Vagina (tissue), 2 donors: ENCODE measurements around the gene GUSB.

Experiments used
- CTCF ChIP-seq, 3 experiments: fragments of 450-650 bp in 2 of 3; fragments of 200-600 bp in 1 of 3; sonication (generic) in 1 of 3; IDR thresholded peaks; one replicate each; pipeline ENCODE4 v1.5.1; 2017 to 2019; ENCODE audit warnings: antibody characterized with exemption in 3 of 3, mild to moderate bottlenecking in 2 of 3, moderate library complexity in 2 of 3
- POLR2A ChIP-seq, 2 donors: fragments of 450-650 bp; IDR thresholded peaks; one replicate each; pipeline ENCODE4 v1.6.1; 2017; ENCODE audit warnings: antibody characterized with exemption in 2 of 2, mild to moderate bottlenecking in 2 of 2, moderate library complexity in 2 of 2
- POLR2AphosphoS5 ChIP-seq, 2 donors: sonication (generic); formaldehyde crosslinking; IDR thresholded peaks; one replicate each; pipeline ENCODE4 v1.9.0; 2017; ENCODE audit warnings: antibody characterized with exemption in 2 of 2, mild to moderate bottlenecking in 2 of 2, low read depth in 1 of 2; ENCODE audit not compliant: insufficient read depth in 1 of 2

- TF ChIP-seq POLR2AphosphoS5 (IDR thresholded peaks at IDR 0.05; ENCODE audit: insufficient read depth in 1 of 2, low read depth in 1 of 2) (no peak), CTCF (IDR thresholded peaks at IDR 0.05) (no peak), POLR2A (IDR thresholded peaks at IDR 0.05) (no peak)
Observed at GRCh38 chr7:65975814-65976445, 6.1 kb downstream of the GUSB start.
